ENCODE data around the gene OGFR.
A peak's percentile ranks its signal among the peaks of the same experiment; 100 is the strongest.

OGFR gene

DNA sequence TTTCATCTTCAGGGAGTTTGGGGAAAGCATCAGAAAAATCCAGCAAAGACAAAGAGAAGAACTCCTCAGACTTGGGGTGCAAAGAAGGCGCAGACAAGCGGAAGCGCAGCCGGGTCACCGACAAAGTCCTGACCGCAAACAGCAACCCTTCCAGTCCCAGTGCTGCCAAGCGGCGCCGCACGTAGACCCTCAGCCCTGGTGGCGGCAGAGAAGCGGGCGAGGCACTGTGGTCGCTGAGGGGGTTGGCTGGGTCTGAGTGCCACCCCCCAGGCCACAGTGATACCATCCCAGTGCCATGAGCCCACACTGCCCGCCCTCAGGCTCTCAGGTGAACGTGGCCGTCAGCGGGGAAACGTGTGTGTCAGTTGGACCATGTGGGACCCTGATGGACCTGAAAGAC is 5.2 kb upstream of the OGFR start:
- no peak for DNase-seq (ENCODE audit: low read depth in 1 of 2, low spot score in 1 of 2)

DNA sequence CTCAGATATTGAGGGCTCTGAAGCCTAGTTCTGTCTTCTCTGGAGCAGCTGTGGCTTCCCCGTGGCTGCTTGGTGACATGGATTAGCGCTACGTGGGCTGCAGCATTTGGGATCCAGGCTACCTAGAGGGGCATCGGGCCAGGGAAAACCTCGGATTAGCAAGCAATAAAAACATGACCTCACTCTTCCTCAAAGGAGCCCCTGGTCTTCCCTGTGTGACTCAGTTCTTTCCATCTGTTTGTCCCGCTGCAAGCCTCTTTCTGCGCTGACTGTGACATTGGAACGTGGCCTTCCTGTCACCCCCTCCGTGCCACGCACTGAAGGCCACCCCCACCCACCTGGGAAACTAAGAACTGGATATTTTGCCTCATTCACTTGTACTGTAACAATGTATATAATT is 4.8 kb upstream of the OGFR start:
- DNase-seq (ENCODE audit: low read depth in 1 of 2, low spot score in 1 of 2), result no peak

DNA sequence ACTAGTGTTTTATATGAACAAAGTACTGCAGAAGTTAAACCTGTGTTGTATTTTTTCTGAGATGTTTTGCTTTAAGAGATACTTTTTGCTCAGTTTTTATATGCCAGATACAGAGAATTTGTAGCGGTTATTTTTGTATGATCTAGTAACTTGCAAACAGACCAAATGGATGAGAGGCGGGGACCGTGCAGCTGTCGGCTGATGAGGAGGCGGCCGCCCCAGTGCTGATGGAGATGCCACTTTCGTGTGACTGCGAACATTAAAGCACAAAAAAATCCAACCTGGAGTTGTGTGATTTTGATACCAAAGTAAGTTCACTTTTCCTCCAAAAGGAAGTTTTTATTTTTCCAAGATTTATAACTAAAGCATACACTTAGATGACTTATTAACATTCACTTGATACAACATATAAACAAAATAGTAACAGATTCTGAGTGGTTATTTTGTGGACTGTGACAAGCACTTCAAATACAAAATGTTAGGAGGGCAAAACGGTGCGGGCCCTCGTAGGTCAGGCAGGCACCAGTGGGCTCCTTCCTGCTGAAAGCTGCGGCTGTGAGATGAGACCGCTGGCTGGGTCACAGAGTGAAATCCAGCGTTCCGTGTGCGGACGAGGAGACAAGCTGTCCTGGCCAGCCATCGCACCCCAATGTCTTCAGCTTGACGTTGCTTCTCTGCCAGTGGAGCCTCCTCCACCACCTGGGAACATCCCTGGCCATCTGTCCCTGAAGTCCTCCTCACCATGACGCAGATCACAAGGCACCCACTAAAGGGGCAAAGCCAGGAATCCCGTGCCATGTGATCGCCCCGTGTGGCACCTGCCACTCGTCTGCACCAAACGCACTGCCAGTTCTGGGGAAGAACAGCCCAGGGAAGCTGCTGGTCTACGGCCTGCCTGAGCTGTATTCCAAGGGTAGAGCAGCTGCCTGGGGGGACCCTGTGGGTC is 4.0 kb upstream of the OGFR start:
- no peak for DNase-seq (ENCODE audit: low read depth in 1 of 2, low spot score in 1 of 2)

DNA sequence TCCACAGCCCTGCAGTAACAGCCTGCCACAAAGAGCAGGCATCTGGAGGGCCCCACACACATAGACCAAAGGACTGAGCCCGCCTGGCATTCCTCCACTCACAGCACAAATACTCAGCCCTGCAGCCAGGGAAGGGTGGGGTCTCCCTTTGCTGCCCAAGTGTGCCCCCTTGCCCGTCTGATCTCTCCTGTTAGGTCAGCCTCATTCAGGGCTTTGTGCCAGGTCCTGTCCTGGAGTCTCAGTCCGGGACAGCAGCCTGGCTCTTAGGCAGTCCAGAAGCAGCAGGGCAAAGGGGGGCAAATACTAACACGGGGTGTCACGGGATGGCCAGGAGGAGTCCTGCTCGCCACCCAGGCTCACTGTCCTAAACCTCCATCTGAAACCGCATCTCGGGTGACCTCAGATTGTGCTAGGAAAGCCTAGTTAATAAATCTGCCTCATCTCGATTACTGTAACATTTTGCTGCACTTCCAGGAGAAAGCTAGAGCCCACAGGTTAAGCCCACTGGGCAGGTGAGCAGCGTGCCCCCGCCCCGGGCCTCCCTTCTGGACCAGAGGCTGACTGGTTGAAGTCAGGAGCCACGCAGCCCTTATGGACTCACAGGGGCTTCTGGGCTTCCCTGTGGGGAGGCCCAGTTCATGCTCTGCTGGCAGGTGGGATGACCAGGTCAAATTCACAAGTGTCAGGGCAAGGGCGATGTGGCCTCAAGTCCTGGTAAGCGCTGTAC is 3.2 kb upstream of the OGFR start:
- no peak for DNase-seq (ENCODE audit: low read depth in 1 of 2, low spot score in 1 of 2)

DNA sequence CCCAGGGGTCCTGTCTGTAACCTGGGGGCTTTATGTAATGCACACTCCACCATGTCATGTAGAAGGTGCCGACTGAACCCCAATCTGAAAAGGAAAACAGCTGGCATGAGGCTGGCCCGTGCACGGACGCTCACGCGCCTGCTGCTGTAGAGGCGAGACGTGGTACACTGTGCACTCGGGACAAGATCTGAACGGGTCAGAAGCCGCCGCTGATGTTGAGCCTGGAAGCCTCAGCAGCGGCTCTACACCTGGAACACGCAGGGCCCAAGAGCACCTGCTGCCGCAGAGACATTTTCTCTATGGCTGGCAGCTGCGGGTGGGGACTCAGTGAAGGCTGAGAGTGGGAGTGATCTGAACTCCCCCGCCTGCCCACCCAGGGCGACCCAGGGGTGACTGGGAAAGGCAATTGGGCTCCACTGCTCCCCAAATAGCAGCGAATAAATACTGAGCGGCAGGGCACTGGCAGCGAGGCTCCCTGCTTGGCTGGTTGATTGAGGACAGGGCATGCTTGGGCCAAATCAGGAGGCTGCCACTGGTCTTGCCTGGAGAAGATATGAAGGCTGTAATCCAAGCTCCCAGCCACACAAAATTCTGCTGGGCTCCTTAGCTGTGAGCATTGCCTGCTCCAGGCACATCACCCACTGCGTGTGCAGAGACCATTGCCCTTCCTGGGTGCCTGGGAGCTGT is 2.5 kb upstream of the OGFR start:
- DNase-seq (ENCODE audit: low read depth in 1 of 2, low spot score in 1 of 2), result no peak

DNA sequence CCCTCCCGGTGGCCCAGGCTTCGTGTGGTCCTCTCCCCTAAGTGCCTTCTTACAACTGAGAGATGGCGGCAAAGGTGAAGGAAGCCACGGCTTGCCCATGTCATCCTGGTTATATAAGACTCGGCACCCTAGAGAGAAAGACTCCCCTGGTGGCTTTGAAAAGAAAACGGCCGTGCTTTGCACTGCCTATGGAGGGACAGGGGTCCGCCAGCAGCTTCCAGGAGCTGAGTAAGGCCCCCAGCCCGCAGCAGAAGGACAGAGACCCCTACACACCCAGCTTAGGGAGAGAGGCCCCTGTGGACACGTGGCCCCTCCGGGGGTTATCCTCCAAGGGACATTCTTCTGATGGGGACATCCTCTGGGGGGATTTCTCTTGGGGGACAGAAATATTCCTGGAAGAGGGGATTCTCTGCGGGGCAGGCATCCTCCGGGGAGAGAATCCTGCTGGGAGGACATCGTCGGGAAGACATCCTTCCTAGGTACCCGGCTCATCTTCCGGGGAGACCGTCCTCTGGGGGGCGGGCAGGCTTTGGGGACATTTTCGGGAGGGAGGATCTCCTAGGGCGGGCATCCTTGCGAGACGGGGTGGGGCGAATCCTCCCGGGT is 511 bp upstream of the OGFR start:
- no peak for DNase-seq (ENCODE audit: low read depth in 1 of 2, low spot score in 1 of 2)

DNA sequence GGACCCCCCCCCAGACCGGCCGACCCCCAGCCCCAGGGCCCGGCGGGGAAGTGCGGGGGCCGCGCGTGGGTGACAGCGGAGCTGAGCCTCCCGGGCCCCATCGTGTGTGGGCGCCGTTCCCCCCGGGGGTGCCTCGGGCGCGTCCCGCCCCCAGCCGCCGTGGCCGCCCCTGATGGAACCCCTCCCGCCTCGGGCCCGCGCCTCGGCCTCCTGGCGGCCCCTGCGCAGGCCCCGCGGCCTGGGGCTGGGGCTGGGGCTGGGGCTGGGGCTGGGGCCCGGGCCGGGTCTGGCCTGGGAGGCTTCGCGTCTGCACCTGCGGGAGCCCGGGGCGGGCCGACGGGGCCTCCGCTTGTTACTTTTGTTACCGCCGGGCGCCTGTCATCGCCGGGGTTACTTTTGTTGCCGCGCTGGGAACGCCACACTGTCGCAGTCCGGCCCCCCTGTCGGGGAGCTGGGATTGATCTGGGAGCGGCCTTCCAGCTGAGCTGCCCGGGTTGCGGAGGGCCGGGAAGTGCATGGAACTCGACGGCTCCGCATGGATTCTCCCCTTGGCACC is 598 bp downstream of the OGFR start:
- DNase-seq (ENCODE audit: low read depth in 1 of 2, low spot score in 1 of 2), result no peak

DNA sequence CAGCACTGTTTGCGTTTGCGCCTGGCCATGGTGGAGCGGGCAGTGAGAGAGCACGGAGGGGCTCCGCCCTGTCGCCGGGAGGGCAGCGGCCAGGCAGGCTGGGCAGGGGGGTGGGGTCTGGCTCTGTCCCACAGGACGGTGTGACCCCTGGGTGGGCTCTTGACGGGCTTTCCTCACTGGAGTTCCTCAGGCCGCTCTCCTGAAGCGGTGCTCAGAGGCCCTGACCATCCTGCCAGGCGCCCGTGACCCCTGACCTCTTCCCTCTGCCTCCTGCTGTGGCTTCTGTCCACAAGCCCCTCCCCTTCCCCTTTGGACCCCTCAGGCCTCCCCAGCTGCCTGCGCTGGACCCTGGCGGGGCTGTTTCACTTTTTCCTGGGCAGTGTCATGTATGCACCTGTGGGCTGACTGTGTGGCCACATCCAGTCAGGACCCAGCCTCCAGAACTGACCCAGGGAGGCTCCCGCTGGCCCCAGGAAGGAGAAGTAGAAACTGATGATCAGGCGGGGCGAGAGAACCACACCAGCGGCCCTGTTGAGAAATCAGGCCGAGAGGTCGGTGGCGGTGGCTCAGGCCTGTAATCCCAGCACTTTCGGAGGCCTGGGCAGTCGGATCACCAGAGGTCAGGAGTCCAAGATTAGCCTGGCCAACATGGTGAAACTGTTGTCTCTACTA is 1.2 kb downstream of the OGFR start:
- no peak for DNase-seq (ENCODE audit: low read depth in 1 of 2, low spot score in 1 of 2)

DNA sequence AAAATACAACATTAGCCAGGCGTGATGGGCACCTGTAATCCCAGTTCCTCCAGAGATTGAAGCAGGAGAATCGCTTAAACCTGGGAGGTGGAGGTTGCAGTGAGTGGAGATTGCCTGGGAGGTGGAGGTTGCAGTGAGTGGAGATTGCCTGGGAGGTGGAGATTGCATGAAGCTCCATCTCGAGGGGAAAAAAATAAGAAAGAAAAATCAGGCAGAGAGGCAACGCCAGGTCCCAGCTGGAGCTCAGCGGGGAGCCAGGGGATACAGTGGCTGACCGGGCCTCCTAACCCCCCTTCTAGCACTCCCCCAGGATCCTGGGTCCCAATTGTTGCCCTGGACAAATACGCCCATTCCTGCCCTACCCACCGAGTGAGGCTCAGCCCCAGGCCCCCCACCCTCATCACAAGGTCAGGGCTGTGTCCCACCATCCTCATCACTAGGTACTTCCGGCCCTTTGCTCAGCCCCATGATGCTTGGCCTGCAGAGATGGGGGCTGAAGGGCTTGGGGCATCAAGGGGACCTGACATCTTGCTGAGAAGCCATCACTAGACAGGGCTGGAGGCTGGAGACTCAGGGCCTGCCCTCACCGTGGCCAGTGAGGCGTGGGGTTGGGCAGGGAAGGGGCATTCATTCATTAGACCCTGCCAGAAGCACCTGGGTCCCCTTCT is 1.9 kb downstream of the OGFR start:
- no peak for DNase-seq (ENCODE audit: low read depth in 1 of 2, low spot score in 1 of 2)

DNA sequence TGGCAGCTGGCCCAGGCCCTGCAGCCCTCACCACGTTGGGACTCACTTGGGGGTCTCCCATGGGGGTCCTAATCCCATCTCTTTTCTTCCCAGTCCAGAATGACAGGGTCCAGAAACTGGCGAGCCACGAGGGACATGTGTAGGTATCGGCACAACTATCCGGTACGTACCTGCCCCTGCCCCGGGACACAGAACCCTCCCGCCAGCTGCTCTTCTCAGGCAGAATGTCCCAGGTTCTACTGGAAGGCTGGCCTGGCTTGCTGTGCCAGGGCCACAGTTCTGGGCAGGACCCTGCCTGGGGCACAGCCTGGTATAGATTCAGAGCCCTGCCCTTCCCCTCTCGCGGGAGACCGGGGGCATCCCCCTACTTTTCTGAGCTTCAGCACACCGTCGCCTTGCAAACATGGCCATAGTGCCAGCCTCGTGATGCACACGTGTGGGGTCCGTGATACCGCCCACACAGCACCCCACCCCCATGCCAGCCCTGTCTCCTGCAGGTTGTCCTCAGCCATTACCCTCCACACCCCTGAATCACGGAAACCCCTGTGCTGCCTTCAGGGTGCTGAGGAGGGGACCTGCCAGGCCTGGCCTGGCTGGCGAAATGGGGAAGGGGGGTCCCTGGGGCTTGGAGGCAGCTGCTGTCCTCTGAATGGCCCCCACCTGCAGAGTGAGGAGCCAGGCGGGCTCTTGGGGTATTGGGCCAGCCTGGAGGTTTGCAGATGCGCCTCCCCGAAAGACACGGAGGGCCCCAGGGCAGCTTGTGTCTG is 3.0 kb downstream of the OGFR start:
- no peak for DNase-seq (ENCODE audit: low read depth in 1 of 2, low spot score in 1 of 2)

DNA sequence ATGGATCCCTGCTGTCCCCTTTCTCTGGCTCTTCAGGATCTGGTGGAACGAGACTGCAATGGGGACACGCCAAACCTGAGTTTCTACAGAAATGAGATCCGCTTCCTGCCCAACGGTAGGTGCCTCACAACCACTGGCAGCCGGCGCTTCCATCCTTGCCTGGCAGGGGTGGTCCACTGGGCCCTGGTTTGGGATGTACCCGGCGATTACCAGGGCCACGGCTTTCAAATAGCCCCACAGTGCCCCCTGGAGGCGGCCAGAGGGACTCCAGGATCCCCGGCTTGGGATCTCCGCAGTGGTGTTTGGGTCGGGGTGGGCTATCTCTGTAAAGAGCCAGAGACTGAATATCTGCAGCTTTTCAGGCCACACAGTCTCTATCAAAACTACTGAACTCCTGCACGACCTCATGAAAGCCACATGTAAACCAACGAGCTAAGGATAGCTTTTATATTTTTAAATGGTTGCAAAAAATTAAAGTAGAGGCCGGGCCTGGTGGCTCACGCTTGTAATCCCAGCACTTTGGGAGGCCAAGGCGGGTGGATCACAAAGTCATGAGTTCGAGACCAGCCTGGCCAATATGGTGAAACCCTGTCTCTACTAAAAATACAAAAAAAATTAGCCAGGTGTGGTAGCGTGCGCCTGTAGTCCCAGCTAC is 3.7 kb downstream of the OGFR start:
- DNase-seq (ENCODE audit: low read depth in 1 of 2, low spot score in 1 of 2), result peak; percentile 61 to 68

DNA sequence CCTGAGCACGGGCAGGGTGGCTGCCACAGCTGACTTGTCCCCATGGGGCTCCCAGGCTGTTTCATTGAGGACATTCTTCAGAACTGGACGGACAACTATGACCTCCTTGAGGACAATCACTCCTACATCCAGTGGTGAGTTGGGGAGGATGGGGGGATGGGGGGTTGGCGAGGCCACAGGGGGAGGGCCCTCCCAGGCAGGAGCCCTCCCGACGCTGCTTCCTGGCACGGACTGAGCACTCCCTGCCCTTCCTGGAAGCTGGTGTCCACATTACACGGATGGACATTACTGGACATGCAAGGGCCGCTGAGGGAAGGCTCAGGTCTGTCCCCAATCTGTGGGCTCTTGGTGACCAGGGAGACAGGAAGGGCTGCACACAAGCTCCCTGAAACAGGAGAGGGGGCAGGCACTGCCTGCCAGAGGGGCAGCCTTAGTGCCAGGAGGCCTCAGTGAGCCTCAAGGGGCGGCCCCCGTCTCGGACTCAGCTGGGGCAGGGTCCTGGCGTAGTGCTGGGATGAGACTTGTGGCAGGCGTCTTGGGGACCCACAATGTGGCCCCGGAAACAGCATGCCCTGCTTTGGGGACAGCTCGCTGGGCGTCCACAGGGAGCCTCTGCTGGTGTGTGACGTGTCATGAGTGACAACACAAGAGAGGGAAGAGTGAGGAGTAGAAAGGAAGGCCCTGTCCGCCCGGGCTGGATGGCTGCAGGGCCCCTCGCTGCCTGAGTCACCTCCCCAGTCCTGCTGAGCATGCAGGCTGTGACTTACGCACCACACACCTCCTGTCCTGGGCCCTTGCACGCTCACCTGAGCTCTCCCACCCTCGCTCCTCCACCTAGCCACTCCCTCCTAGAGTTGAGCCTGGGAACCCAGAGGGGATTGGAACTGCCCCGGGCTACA is 5.1 kb downstream of the OGFR start:
- DNase-seq (ENCODE audit: low read depth in 1 of 2, low spot score in 1 of 2), result no peak

DNA sequence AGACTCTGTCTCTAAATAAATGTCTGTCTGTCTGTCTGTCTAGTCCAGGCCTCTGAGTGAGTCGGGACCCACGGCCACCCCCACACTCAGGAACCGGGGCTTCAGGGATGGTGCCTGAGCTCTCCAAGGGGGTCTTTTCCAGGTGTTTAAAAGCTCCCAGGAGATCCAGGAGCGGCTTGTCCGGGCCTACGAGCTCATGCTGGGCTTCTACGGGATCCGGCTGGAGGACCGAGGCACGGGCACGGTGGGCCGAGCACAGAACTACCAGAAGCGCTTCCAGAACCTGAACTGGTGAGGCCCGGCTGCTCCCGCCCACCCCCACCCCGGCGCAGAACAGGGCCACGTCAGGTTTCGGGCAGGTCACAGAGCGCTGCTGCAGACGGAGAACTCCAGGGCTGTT is 6.7 kb downstream of the OGFR start:
- no peak for DNase-seq (ENCODE audit: low read depth in 1 of 2, low spot score in 1 of 2)

DNA sequence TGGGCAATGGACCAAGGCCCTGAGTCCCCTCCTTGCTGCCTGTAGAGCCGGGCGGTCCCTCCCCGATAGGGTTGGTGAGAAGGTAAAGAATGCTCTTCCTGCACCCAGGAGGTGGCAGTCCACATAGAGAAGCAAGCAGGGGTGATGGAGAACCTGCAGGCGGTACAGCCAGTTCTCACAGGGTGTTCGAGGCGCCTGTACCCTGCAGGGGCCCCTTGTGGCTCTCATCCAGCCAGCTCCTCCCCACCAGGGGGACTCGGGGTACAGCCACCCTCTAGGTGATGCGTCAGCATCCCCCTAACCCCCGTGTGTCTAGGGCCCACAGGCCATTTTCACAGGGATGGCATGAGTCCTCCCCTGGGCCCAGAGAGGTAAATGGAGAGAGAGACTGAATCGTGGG is 7.1 kb downstream of the OGFR start:
- no peak for DNase-seq (ENCODE audit: low read depth in 1 of 2, low spot score in 1 of 2)

DNA sequence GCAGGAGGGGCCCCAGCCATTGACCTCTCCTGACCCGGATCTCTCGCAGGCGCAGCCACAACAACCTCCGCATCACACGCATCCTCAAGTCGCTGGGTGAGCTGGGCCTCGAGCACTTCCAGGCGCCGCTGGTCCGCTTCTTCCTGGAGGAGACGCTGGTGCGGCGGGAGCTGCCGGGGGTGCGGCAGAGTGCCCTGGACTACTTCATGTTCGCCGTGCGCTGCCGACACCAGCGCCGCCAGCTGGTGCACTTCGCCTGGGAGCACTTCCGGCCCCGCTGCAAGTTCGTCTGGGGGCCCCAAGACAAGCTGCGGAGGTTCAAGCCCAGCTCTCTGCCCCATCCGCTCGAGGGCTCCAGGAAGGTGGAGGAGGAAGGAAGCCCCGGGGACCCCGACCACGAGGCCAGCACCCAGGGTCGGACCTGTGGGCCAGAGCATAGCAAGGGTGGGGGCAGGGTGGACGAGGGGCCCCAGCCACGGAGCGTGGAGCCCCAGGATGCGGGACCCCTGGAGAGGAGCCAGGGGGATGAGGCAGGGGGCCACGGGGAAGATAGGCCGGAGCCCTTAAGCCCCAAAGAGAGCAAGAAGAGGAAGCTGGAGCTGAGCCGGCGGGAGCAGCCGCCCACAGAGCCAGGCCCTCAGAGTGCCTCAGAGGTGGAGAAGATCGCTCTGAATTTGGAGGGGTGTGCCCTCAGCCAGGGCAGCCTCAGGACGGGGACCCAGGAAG is 7.7 kb downstream of the OGFR start:
- DNase-seq (ENCODE audit: low read depth in 1 of 2, low spot score in 1 of 2), result no peak

DNA sequence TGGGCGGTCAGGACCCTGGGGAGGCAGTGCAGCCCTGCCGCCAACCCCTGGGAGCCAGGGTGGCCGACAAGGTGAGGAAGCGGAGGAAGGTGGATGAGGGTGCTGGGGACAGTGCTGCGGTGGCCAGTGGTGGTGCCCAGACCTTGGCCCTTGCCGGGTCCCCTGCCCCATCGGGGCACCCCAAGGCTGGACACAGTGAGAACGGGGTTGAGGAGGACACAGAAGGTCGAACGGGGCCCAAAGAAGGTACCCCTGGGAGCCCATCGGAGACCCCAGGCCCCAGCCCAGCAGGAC is 8.2 kb downstream of the OGFR start:
- DNase-seq (ENCODE audit: low read depth in 1 of 2, low spot score in 1 of 2), result no peak

DNA sequence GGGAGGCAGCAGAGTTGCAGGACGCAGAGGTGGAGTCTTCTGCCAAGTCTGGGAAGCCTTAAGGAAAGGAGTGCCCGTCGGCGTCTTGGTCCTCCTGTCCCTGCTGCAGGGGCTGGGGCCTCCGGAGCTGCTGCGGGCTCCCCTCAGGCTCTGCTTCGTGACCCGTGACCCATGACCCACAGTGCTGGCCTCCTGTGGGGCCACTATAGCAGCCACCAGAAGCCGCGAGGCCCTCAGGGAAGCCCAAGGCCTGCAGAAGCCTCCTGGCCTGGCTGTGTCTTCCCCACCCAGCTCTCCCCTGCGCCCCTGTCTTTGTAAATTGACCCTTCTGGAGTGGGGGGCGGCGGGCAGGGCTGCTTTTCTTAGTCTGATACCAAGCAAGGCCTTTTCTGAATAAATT is 9.0 kb downstream of the OGFR start:
- no peak for DNase-seq (ENCODE audit: low read depth in 1 of 2, low spot score in 1 of 2)
